ENCODE data around the gene TUBB2B.
A peak's percentile ranks its signal among the peaks of the same experiment; 100 is the strongest.

Gene TUBB2B

DNA sequence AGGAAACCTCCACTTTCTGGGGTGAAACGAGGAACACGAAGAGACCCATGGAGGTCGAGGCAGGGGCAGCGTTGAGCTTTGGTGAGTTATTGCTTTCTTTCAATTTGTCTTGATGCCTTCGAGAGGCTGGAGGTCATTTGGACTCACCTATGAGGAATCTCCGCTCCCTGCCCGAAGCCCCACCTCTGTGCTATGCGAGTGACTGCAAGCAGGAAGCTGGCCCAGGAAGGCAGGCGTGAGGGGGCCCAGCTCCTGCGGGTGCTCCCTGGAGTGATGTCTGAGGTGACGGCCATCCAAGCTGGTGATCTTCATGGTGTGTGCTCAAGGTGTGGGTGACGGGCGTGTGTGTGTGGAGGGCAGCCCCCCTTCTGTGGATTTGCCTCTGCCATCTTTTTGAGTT is 44.3 kb upstream of the TUBB2B start:
- CTCF ChIA-PET = no interaction called here
- peak overlapping the region; percentile 28 for H3K27ac ChIP-seq
- POLR2A ChIA-PET (ENCODE audit: low non-redundant PET) = no interaction called here
- TF ChIP-seq, protein P1, sequence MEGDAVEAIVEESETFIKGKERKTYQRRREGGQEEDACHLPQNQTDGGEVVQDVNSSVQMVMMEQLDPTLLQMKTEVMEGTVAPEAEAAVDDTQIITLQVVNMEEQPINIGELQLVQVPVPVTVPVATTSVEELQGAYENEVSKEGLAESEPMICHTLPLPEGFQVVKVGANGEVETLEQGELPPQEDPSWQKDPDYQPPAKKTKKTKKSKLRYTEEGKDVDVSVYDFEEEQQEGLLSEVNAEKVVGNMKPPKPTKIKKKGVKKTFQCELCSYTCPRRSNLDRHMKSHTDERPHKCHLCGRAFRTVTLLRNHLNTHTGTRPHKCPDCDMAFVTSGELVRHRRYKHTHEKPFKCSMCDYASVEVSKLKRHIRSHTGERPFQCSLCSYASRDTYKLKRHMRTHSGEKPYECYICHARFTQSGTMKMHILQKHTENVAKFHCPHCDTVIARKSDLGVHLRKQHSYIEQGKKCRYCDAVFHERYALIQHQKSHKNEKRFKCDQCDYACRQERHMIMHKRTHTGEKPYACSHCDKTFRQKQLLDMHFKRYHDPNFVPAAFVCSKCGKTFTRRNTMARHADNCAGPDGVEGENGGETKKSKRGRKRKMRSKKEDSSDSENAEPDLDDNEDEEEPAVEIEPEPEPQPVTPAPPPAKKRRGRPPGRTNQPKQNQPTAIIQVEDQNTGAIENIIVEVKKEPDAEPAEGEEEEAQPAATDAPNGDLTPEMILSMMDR (conservative IDR thresholded peaks at IDR 0.05; ENCODE audit: low read depth) = no peak
- DNase-seq (ENCODE audit: low spot score) = no peak

DNA sequence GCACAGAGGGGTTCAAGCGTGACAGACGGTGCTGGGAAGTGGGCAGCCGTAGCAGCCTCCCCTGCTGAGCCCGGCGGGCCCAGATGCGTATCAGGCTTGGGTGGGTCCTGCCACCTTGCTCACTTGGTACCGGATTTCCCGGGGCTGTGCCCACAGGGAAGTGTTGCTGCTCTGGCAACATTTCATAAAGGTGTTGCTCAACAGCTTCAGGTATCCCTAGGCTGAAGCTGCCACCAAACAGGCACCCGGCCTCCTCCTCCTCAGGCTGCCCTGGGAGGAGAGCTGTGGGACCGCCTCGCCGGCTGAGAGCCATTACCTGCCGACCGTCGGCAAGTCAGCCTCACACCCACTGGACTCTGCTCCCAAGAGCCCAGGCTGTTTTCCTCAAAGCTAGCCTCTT is 42.8 kb upstream of the TUBB2B start:
- peak overlapping the region; percentile 28; the same call in 1 of the 2 replicates for H3K27ac ChIP-seq
- DNase-seq (ENCODE audit: low spot score) = no peak
- CTCF ChIA-PET = interaction anchor here (0.6 to 0.7 kb wide), 2 partner anchors 10 to 736 kb away, joined by 3 to 4 read pairs; no protein-coding TSS in a partner anchor
- TF ChIP-seq, protein P1 (conservative IDR thresholded peaks at IDR 0.05; ENCODE audit: low read depth) = no peak
- POLR2A ChIA-PET (ENCODE audit: low non-redundant PET) = no interaction called here

DNA sequence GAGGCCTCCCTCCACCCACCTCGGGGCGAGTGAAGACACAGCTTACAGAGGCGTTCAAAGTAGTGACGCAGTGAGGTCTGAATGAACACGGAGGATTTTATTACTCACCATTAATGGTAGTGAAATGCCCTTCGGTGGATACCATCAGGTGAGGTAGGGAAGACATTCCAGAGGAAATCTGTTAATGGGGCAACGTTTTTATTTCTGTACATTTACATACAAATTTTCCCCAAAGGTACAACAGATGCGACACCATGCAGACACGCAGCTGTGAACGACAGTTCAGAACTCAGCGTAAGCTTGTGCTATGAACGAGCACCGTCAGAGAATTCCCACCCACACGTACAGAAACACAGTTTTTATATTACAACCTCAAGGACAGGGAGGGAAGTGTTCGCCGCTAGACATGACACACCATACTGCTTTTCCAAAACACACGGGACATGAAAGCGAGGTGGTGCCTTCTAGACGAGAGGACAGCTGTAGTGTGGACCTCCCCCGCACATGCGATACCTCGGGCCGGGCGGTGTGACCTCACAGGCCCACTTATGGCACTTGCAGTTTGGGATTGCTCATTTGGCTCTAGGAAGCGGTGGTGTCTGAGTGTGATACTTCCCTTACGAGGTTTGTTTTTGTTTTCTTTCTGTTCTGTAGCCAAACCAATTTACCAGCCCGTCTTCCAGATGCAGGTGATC is 42.0 kb upstream of the TUBB2B start:
- TF ChIP-seq, protein P1 (conservative IDR thresholded peaks at IDR 0.05; ENCODE audit: low read depth) = no peak
- POLR2A ChIA-PET (ENCODE audit: low non-redundant PET) = no interaction called here
- CTCF ChIA-PET = no interaction called here
- DNase-seq (ENCODE audit: low spot score) = no peak
- peak overlapping the region; percentile 44; the same call in 1 of the 2 replicates for H3K27ac ChIP-seq

DNA sequence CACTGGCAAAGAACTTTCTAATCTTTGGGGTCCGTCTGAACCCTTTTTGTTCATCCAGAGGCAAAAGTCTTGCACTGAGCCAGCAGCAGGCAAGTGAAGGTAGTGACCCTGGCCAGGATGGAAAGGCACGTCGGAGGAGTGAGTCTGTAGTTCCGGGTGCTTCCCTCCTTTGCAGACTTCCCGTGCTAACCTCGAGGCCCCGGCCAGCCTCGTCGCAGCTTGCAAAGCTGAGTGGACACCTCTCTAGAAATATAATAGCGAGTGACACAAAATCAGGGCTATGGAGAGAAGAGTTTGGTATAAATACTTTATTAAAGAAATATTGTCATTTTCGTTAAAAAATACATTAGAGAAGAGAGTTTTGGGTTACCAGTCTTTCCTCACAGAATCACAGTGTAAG is 41.2 kb upstream of the TUBB2B start:
- TF ChIP-seq, protein P1 (conservative IDR thresholded peaks at IDR 0.05; ENCODE audit: low read depth) = no peak
- ChIA-PET POLR2A (ENCODE audit: low non-redundant PET) (no interaction called here), CTCF (no interaction called here)
- peak overlapping the region; percentile 44 for H3K27ac ChIP-seq
- no peak for DNase-seq (ENCODE audit: low spot score)

DNA sequence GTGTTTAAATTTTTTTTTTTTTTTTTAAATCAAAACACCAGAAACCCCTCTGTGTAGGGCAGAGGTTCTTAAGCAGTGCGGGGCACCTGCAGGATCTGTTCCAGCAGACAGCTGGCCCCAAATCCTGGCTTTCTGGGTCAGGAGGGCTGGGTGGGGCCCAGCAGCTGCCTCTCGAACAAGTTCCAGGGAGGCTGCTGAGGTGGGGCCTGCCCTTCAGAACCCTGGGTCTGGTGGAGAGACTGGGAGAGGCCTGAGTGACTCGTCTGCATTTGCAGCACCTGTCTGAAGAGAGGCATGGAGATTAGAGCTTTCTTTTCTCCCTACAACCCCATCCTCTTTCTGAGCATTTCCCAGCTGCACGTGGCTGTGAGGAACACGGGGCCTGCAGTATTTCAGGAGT is 39.7 kb upstream of the TUBB2B start:
- no peak for DNase-seq (ENCODE audit: low spot score)
- TF ChIP-seq, protein P1 (conservative IDR thresholded peaks at IDR 0.05; ENCODE audit: low read depth) = no peak
- H3K27ac ChIP-seq = peak overlapping the region; percentile 54
- ChIA-PET CTCF (interaction anchor here (0.8 kb wide), 1 partner anchor 12 kb away, joined by 6 read pairs; no protein-coding TSS in a partner anchor), POLR2A (ENCODE audit: low non-redundant PET) (no interaction called here)

DNA sequence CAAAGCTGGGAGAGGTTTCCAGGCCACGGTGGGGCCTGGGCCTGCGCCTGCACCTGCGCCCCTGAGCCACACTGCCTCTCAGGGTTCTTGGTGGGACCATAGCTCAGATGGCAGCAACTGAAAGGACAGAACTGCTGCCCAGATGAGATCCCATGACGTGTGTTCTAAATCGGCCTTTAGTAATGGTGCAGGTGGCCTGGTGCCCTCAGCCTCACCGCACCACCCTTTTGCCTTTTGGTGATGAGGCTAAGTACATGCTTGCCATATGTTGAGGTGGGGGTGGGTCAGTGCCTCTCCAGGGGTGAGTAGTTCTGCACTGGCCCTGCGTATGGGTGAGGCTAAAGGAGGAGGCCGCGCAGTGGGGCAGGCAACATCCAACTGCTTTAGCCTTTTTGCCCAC is 38.7 kb upstream of the TUBB2B start:
- ChIA-PET POLR2A (ENCODE audit: low non-redundant PET) (interaction anchor here (0.9 kb wide), 1 partner anchor 14 kb away, joined by 5 read pairs; no protein-coding TSS in a partner anchor), CTCF (no interaction called here)
- TF ChIP-seq, protein P1 (conservative IDR thresholded peaks at IDR 0.05; ENCODE audit: low read depth) = no peak
- DNase-seq (ENCODE audit: low spot score) = no peak
- peak overlapping the region; percentile 35 for H3K27ac ChIP-seq

Measured in RWPE1 (cell line).